H1 (cell line): ENCODE measurements around the gene ATXN1L. TPM values are rescaled to one million over a fixed set of nuclear protein-coding genes. Genes with fewer than 3 reads are reported as not detected.

Experiments used
- NANOG ChIP-seq: IDR thresholded peaks from 2 replicates; pipeline ENCODE4 v1.6.1; 2011; ENCODE audit warnings: low read length, low read depth, mild to moderate bottlenecking, inconsistent platforms; ENCODE audit not compliant: insufficient read depth, poor library complexity, severe bottlenecking
- polyA plus RNA-seq, 7 experiments: library from polyadenylated mRNA; depleted of rRNA in 3 of 7; stranded (reverse) in 5 of 7; unstranded in 2 of 7; fragments of >200 nt in 5 of 7; fragments of 200-250 nt in 2 of 7; gene quantifications; 1 replicate in 5 of 7; 2 replicates in 1 of 7; 4 replicates in 1 of 7; pipeline versions ENCODE4 v1.2.1 to v1.2.3, GENCODE V29; 2011 to 2013; ENCODE audit warnings: missing spikeins in 2 of 7, mixed read lengths in 2 of 7
- total RNA-seq: library from RNA; stranded (reverse); fragmentation: NEBNext Ultra II Directional; extraction: Animal tissue kit (Norgen Biotek cat#: 25700); gene quantifications from 2 replicates; pipeline ENCODE4 v1.2.1, GENCODE V29; 2021

Gene ATXN1L
- total and polyA plus RNA-seq, 2 of the 8 experiments (the other 6 are each of a cell fraction or from before 2014, with no cell fraction given): 12.1 to 23.8 TPM

- no peak for TF ChIP-seq NANOG
- TF ChIP-seq, all 59 proteins: peak for 0
Measured at GRCh38 chr16:71873199-71873598, 27.4 kb downstream of the ATXN1L start (continued).
